Prostate gland (tissue), 2 donors: Measurements from ENCODE around the gene STK35. TPM values are rescaled to one million over a fixed set of nuclear protein-coding genes. Genes with fewer than 3 reads are reported as not detected.

Experiments
- DNase-seq: peaks from one replicate; pipeline ENCODE4 v3.0.0-alpha.2; 2019; ENCODE audit warnings: low spot score
- H3K27ac ChIP-seq, 2 donors: fragments of 200-600 bp; sonication (generic); 2 replicates each; pipeline ENCODE4 v1.5.1; 2017 to 2019
- H3K27me3 ChIP-seq: fragments of 200-600 bp; sonication (generic); replicated peaks from 2 replicates; pipeline ENCODE4 v1.5.1; 2019; ENCODE audit not compliant: insufficient read depth
- H3K36me3 ChIP-seq, 2 donors: fragments of 200-600 bp; sonication (generic); 1 replicate in 1 of 2; 2 replicates in 1 of 2; pipeline versions ENCODE4 v1.5.1 to v1.8.1; 2017 to 2019
- H3K4me1 ChIP-seq: fragments of 200-600 bp; sonication (generic); replicated peaks from 2 replicates; pipeline ENCODE4 v1.5.1; 2019
- H3K4me3 ChIP-seq, 2 donors: fragments of 200-600 bp; sonication (generic); 2 replicates each; pipeline ENCODE4 v1.5.1; 2017 to 2019
- H3K9me3 ChIP-seq: fragments of 200-600 bp; sonication (generic); 2 replicates; pipeline ENCODE4 v1.5.1; 2017
- CTCF ChIP-seq, 4 experiments: fragments of 200-600 bp in 2 of 4; fragments of 450-650 bp in 2 of 4; sonication (generic) in 2 of 4; IDR thresholded peaks; 1 replicate in 3 of 4; 2 replicates in 1 of 4; pipeline ENCODE4 v1.5.1; 2016 to 2019; ENCODE audit warnings: antibody characterized with exemption in 4 of 4, mild to moderate bottlenecking in 2 of 4, moderate library complexity in 2 of 4
- POLR2A ChIP-seq: fragments of 450-650 bp; IDR thresholded peaks from one replicate; pipeline ENCODE4 v1.6.1; 2016; ENCODE audit warnings: antibody characterized with exemption, mild to moderate bottlenecking
- POLR2AphosphoS5 ChIP-seq: sonication (generic); formaldehyde crosslinking; IDR thresholded peaks from one replicate; pipeline ENCODE4 v1.6.1; 2017; ENCODE audit warnings: antibody characterized with exemption
- WGBS: methylation state at CpG from one replicate; pipeline ENCODE4 v1.1.5; 2018; 5-methylcytosine and 5-hydroxymethylcytosine counted together
- intact Hi-C: fragments of 100-400 bp; cut with DNase I; formaldehyde crosslinking; loops from one replicate; pipeline ENCODE4 v1.14.2; 2022
- total RNA-seq, 2 donors: library from RNA; depleted of rRNA; stranded (reverse); fragments of >200 nt; gene quantifications; one replicate each; pipeline ENCODE4 v1.1.0, GENCODE V29; 2016

The STK35 gene
- total RNA-seq, 2 donors from 2014 or later, result 24.2 to 40.7 TPM

DNA sequence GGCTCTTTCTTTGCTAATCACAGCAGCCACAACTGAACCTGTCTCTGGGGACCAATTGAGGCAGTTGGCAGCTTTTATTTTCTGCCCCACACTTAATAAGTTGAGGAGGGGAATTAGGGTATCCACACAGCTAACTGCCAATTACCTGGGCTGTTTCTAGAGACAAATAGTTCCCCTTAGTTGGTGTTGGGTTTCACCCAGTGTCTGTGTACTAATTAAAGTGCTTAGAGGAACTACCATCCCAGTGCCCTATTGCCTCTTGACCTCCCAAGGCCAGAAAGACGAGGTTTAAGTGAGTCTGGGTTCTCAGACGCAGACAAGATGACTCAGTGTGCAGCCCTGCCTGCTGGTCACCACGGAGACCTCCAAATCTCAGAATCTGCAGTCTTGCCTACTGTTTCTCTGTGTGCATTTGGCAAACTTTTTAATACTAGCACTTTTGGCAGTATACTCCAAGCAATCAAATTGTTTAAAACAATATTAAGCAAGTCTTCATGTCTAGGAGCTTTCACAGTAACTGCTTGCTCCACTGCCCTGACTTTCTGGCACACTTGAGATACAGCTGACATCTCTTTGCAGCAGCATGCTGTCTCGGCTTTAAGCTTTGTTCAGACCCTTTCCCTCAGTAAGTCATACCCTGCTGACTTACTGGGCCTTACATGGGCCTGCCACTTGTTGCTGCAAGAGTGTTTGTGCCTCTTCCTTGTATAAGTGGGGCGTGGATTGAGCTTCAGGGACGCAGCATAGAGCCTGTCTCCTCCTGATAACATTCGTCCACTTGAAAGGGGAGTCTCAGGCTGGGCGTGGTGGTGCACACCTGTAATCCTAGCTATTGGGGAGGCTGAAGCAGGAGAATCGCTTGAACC lies 31.9 kb downstream of the STK35 start:
- H3K4me1 ChIP-seq, result no peaks in the 10 kb centered on the region
- intact Hi-C loops, result no loop called here
- H3K27ac ChIP-seq, result no peak overlapping the region
- H3K9me3 ChIP-seq, result no peaks in the 10 kb centered on the region
- no peaks in the 10 kb centered on the region for H3K36me3 ChIP-seq
- no peak for DNase-seq
- H3K27me3 ChIP-seq, result no peaks in the 10 kb centered on the region
- TF ChIP-seq POLR2AphosphoS5, result no peak
- TF ChIP-seq CTCF (IDR thresholded peaks at IDR 0.05), result no peak
- TF ChIP-seq POLR2A, result no peak
- H3K4me3 ChIP-seq, result no peak overlapping the region
- 63% methylated on average over 9 of the region's 9 CpGs for WGBS

DNA sequence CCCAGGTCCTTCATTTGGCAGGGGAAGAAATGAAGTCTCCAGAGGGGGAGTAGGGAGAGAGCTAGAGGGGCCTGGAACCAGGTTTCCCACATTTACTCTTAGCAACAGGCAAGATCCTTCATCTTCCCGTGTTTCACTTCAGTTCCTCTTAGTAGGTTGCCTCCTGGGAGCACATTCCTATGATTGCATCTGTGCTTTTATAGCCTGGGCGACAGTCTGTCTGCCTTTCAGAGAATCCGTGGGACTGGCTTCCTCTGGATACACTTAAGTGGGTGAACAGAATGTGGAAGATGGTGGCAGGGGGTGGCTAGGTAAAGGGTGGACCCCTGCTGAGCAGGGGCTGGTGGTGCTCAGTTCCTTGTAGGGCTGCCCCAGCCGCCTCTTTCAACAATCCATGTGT lies 33.4 kb downstream of the STK35 start:
- Histone ChIP-seq H3K4me3 (no peak overlapping the region), H3K27ac (no peak overlapping the region), H3K36me3 (no peaks in the 10 kb centered on the region), H3K27me3 (no peaks in the 10 kb centered on the region), H3K9me3 (no peaks in the 10 kb centered on the region), H3K4me1 (no peaks in the 10 kb centered on the region)
- 53% methylated on average over 4 of the region's 4 CpGs for WGBS
- no peak for DNase-seq
- TF ChIP-seq POLR2AphosphoS5 (no peak), POLR2A (no peak), CTCF (IDR thresholded peaks at IDR 0.05) (no peak)
- intact Hi-C loops, result no loop called here

GRCh38 chr20:2136275-2136674 lies 34.6 kb downstream of the STK35 start:
- H3K4me1 ChIP-seq, result no peaks in the 10 kb centered on the region
- 55% methylated on average over 4 of the region's 4 CpGs for WGBS
- TF ChIP-seq CTCF (IDR thresholded peaks at IDR 0.05) (no peak), POLR2A (no peak), POLR2AphosphoS5 (no peak)
- H3K27me3 ChIP-seq, result no peaks in the 10 kb centered on the region
- intact Hi-C loops, result no loop called here
- no peak for DNase-seq
- no peaks in the 10 kb centered on the region for H3K9me3 ChIP-seq
- no peak overlapping the region for H3K27ac ChIP-seq
- no peak overlapping the region for H3K4me3 ChIP-seq
- no peaks in the 10 kb centered on the region for H3K36me3 ChIP-seq

GRCh38 chr20:2137552-2138201 lies 36.0 kb downstream of the STK35 start:
- no peak for DNase-seq
- TF ChIP-seq CTCF (IDR thresholded peaks at IDR 0.05) (no peak), POLR2AphosphoS5 (no peak), POLR2A (no peak)
- H3K4me3 ChIP-seq, result no peak overlapping the region
- no peaks in the 10 kb centered on the region for H3K27me3 ChIP-seq
- no peak overlapping the region for H3K27ac ChIP-seq
- no peaks in the 10 kb centered on the region for H3K36me3 ChIP-seq
- H3K9me3 ChIP-seq, result no peaks in the 10 kb centered on the region
- no peaks in the 10 kb centered on the region for H3K4me1 ChIP-seq
- intact Hi-C loops, result no loop called here
- 89% methylated on average over 11 of the region's 11 CpGs for WGBS

DNA sequence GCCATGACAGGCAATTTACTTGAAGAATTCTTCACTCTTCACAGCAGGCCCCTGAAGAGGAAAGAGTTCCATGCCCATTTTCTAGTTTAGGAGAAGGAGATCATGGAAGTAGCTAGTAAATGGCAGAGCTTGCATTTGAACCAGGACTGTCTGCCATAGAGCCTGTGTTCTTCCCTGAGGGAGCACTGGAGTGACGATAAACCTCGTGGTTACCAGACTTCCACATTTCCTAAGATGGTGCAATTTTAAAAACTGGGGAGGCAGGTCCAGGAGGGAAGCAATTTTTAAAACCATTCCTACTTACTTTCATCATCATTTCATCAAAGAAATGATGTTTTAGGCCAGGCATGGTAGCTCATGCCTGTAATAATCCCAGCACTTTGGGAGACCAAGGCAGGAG lies 36.8 kb downstream of the STK35 start:
- H3K4me1 ChIP-seq, result no peaks in the 10 kb centered on the region
- 94% methylated on average over 2 of the region's 2 CpGs for WGBS
- H3K27ac ChIP-seq, result no peak overlapping the region
- no peaks in the 10 kb centered on the region for H3K36me3 ChIP-seq
- intact Hi-C loops, result no loop called here
- no peak overlapping the region for H3K4me3 ChIP-seq
- no peaks in the 10 kb centered on the region for H3K9me3 ChIP-seq
- no peaks in the 10 kb centered on the region for H3K27me3 ChIP-seq
- no peak for DNase-seq
- TF ChIP-seq POLR2AphosphoS5 (no peak), POLR2A (no peak), CTCF (IDR thresholded peaks at IDR 0.05) (no peak)
